ENCODE data around the gene SLC22A23.

Gene SLC22A23

DNA sequence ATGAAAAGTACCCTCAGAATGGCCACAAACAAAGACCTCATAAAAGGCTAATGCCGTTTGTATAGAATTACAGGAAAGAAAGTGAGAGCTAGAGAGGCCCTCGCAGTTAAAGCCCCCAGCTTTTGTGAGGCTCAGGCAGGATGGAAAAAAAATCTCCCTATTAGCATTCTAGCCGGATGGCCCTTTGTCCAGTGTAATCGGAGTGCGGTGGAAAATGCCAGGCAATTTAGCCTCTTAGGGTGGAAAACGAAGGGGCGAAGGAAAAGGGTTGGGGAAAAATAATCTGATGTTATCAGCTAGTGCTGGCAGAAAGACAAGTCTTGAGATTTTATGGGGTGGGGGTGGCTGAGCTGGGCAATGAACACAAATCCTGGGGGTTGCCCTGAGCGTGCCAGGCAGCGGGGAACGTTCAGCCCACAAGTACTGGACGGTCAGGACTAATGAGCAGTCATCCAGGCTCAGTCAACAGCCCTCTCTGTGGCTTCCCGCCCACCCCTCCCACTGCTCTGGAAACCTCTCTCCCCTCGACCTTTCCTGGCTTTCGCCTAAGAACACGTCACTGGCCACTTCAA is 105.7 kb downstream of the SLC22A23 start:
- DNase-seq = no peak

DNA sequence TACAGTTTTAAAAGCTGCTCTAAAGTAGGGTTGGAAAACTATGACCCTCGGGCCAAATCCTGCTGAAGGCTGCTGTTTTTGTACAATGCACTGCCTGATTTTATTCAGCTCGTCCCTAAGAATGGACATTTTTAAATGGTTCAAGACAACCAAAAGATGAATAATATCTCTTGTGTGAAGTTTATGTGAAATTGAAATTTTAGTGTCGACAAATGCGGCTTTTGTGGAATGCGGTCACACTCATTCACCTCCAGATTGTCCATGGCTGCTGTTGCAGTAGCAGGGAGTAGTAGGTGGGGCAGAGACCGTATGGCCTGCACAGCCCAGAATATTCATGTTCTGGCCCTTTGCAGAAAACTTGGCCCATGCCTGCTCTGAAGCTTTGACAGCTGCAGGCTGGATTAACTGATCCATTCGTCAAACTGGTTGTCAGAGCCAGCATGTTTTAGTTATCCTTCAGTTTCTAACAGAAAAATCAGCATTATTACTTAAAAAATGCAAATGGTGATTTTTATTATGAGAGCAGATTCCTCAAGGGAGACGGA is 106.5 kb downstream of the SLC22A23 start:
- DNase-seq = no peak

DNA sequence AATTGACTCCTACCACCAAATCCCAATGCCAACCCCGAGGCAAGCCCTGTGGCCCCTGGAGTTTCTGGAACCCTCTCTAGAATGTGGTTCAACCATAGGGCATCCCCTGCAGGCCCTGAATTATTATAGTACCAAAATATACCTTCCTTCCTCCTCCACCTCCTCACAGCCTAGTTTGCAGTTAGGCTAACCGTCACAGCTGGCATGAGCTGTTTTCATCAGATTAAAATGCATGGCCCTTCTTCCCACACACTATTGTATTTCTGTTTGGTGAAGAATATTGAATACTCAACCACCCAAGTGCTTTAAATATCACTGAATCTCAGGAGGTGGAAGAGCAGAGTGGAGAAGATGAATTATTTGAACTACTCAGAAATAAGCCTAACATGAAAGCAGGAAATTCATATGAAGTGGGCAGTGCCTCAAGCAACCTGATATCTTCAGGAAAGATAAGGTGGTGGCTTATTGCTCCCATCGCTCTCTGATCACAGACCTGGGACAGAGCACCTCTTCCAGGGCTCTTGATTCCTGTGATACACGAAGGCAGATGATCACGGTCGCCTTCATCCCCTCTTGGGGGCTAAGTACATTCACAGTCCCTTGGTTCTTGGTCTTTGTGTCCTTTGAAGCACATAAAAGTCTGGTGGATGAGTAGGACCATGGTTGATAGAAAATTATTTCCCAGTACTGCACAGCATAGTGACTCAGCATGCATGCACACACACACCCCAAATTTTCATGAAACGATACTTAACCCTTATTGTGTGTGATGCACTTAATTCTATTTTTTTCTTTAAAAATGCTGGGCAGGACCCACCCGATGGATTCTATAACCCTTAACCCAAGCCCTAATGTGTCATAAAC is 107.2 kb downstream of the SLC22A23 start:
- DNase-seq = no peak

DNA sequence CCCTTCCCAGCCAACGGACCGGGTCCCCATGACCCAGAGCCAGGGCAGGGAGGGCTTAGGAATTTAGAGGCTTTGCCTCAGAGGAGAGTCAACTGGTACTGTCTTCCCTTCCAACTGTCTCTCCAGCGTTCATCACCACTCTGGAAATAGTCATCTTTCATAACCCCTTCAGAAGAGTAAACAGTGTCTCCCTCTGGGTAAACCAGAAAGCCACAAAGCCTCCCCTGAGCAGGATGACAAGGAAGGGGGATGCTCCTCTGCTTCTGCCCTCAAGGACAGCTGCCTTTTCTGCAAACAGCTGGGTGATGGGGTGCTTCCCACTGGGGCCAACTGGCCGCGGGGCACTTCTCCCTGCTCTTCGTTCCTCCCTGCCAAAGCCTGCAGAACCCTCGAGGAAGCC is 108.0 kb downstream of the SLC22A23 start:
- DNase-seq = no peak

DNA sequence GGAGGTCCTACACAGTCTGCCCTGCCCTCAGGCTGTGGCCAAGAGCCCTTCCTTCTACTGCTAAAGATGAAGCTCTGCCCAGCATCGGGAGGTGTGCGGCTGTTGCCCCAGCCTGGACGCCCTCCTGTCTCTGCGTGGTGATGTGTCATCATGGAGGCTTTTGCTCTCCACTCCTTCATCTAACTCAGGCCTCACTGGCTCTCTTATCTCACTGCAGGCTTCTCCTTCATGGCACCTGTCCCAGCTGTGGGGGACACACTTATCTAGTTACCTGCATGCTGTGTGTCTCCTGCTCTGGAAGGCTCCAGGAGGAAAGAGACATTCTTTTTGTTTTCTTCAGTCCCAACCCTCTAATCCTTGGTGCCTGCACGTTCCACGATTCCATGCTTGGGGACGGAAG is 109.0 kb downstream of the SLC22A23 start:
- no peak for DNase-seq

- DNase-seq = no peak
Measured at GRCh38 chr6:3347247-3347646, 109.6 kb downstream of the SLC22A23 start.

DNA sequence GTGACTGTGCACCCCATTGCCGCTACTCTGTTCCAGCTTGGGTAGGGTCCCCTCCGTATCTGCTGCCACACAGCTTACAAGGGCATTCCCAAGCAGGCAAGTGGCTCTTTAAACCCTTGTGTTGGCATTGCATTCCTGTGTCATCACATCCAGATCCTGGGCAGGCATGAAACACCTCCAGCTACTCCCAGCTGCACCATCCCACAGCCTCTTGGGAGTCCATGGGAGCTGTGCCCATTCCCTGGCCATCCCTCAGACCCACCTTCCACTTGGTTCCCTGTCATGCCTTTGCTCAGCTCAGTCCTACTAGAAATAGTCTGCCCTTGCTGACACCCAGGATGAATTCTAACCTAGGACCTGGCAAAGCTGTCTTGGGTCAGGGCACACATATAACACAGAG is 110.4 kb downstream of the SLC22A23 start:
- DNase-seq = no peak

DNA sequence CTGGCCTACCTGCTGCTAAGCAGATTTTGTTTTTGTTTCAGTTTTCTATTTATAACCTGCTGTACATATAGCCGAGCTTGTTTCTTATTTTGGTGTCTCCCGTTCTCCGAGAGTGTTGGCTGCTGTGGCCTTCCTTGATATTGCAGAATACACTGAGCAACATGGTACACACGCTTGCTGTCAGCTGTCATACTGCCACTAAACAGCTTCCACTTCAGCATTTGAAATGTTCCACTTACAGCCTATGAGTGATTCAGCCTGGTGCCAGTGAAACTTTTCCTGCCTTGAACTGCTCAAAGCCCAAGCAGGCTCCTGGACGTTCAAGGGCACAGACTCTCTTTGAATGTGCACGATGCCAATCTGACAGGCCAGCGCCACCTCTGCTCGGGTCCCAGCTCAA is 111.0 kb downstream of the SLC22A23 start:
- no peak for DNase-seq

DNA sequence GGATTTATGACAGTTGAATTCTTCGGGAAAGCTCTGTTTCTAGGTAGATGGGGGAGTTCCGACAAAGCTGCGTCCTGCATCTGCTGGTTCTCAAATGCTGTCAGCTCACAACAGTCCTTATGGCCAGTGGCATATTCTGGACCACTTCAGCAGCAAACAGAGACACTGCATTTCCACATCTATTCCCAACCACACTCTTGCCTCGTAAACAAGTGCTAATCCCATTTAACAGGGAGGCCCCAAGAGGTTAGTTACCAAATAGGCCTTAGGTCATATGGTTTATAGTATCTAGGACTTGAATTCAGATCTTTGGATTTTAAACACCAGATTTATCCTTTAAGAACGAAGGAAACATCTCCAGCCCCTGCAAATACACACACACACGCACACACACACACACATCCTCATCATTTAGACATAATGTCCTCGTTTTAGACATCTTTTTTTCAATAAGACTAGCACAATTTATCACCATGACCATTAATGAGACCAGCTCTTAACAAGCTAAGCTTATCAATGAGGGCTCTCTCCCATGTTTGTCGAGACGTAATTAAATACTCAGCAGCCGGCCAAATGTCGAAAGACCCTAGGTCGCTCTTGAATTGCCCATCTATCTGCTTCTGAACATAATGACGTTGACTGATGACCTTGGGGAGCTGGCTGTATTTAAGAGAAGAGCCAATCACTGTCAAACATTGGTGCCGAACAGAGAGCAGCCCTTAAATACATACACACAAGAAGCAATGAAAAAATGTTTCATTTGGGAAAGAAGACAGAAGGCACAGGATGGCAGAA is 113.6 kb downstream of the SLC22A23 start:
- DNase-seq = no peak

DNA sequence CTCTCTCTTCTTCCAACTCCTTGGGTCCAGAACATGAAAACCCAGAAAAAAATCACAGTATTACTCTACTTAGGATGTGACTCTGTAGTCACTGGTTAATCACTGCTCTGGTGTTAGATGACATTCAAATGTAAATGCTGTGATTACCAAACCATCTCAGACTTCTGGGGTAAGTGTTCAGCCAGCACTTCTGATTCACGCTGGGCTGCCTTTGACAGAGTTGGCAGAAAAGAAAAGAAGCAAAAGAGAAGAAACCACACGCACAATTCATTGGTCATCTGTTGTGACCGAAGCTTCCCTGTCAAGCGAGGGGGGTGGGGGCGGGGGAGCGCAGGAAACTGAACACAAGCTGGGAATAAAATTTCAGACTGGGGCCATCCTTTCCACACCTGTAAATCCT is 115.4 kb downstream of the SLC22A23 start:
- no peak for DNase-seq

GRCh38 chr6:3340894-3341293 is 116.0 kb downstream of the SLC22A23 start:
- no peak for DNase-seq

DNA sequence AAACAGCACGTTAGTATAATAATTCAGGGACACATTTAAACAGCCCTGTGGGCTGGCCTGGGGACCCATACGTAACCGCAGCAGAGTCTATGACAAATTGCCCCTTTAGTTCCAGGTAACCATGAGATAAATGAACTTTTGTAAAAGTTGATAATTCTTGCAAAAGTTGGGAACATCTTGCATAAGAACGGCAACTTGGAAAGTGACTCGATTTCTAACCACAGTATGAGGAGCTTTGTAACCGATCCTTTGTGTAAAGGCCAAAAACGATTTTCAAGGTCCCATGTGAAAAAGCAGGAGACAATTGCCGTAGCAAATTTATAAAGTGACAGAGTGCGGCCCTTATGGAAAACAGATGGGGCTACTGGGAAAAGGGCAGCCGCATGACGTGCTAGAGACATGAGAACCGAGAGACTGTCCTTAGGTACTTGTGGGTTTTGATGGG is 116.5 kb downstream of the SLC22A23 start:
- DNase-seq = no peak

DNA sequence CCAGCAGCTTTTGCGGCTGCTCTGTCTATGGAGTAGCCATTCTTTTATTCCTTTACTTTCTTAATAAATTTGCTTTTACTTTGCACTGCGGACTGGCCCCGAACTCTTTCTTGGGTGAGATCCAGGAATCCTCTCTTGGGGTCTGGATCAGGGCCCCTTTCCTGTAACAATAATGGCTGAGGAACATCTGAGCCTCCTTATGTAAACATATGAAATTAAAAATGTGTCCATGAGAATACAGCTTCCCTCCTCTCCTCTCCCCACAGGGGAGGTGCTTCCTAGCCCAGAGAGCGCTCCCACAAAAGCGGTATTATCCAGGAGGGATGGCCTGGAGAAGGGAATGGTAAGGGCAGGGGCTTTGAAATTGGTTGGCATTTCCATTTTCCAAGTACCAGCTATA is 117.0 kb downstream of the SLC22A23 start:
- DNase-seq = no peak

DNA sequence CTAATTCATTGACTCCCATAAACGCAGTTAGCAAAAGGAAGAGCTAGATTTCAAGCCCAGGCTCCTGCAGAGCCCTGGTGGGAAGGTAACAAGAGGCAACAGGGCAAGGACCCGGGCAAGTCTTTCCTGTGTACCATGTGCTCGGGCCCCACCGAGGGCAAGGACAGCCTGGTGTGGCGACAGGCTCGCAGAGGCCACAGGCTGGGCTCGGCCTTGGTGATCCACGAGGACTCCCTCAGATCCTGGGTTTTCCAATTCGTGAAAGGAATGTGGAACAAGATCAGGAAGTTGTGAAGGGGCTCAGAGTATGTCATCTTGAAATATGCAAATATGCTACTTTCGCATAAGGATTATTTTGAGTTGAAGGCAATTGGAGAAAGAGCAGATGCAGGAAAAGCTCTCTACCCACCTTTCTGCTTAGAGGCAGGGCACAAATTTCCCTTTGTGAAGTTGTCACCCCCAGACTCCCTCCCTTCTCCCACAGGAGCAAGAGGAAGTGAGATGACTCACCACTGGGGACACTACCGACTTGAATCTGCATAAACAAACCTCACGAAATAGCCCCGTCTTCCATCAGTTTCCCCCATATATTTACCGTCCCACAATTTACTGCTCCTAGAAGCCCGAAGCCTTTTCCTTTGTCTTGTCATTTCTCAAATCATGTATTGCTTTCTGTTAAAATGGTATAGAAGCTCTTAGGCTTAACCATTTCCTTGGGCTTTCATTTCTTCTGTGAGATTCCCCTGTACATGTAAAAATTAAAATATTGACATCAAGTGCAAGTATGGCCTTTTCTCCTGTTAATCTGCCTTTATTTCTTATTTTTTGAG is 119.1 kb downstream of the SLC22A23 start:
- DNase-seq = no peak

- no peak for DNase-seq
Measured at GRCh38 chr6:3336859-3337515, 119.9 kb downstream of the SLC22A23 start.

DNA sequence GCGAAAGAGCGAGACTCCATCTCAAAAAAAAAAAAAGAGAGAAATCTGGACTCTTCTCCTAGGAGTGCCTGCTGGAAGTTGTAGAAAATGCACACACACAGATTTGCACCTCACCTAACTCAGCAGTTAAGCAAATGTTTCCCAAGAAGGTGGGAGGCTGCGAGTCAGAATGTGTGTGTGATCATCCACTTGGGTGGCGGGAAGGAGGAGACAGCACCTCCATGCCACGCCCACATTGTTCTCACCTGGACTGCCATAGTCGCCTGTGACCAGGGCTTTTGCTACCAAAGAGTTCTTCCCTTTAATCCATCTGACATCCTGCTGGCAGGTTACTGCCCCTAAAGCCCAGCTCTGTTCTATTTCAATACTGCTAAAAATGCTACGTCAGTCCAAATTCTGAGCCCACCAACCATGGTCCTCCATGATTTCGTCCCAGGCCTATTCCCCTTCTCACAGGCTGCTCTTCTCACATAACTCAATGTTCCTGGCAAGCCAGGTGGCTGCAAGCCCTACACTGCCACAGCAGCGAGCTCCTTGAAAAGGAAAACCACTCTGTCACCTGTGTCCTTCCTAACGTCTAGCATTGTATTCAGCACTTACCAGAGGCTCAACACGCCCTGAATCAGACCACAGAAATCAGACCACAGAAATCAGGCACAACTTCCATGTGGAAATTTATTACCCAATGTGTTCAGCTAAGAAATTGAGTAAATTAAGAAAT is 120.6 kb downstream of the SLC22A23 start:
- no peak for DNase-seq

DNA sequence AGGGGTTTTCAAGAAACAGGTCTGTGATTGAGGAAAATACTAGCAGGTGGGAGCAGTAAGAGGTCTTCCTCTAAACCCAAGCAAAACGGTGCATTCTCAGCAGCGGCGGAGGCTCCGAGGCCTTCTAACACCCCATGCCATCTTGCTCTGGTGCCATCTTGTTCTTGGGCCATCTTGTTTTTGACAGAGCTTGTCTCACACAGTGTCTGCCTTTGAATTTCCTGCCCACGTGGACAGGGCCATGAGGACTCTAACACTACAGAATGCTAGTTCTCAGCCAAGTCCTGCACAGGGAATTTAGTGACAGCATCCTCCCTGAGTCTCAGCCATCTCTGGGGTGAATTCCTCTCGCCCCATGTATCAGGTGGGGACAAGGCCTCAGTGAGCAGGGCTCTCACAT is 121.7 kb downstream of the SLC22A23 start:
- DNase-seq = no peak

GRCh38 chr6:3334555-3334954 is 122.3 kb downstream of the SLC22A23 start:
- DNase-seq = no peak

DNA sequence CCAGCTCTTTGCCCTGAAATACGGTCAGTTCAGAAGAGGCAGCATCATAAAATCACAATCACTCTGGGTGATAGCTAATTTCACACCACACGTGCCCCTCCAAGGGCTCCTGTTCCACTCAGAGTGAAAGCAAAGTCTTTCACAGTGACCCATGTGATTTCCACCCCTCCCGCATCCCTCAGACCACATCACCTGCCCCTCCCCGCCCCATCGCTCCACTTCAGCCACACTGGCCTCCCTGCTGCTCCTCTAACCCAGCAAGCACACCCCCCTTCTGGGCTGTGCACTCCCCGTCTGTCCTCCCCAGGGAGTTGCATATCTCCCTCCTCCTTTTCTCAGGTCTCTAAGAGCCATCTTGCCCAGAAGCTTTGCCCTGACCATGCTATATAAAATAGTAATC is 123.6 kb downstream of the SLC22A23 start:
- no peak for DNase-seq

DNA sequence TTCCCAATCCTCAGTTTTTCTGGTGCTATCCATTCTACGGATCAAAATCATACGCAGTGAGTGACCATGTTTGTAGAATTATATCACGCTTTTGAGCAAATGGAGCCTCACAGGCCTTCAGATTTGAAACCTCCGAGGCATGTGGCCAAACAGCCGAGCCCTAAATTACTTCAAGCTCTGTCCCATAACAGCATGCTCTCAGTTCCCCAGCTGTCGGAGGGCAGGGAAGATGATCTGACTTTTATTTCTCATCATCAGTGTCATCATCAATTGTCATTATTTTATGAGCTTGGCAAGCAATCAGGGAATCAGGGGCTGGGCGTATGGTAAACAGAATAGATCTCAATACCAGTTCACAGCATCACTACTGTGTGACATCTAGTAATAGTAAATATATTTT is 124.9 kb downstream of the SLC22A23 start:
- DNase-seq = no peak

GRCh38 chr6:3331494-3331893 is 125.4 kb downstream of the SLC22A23 start:
- no peak for DNase-seq

Data from CD4-positive, alpha-beta T cell treated with Interleukin-1 beta for 1 hour (primary cell).